ENCODE data around the gene LEKR1. TPM values are rescaled to one million over a fixed set of nuclear protein-coding genes. Genes with fewer than 3 reads are reported as not detected.

The LEKR1 gene
- total and polyA plus RNA-seq, 2 experiments from 2014 or later: 0.77 to 0.91 TPM

DNA sequence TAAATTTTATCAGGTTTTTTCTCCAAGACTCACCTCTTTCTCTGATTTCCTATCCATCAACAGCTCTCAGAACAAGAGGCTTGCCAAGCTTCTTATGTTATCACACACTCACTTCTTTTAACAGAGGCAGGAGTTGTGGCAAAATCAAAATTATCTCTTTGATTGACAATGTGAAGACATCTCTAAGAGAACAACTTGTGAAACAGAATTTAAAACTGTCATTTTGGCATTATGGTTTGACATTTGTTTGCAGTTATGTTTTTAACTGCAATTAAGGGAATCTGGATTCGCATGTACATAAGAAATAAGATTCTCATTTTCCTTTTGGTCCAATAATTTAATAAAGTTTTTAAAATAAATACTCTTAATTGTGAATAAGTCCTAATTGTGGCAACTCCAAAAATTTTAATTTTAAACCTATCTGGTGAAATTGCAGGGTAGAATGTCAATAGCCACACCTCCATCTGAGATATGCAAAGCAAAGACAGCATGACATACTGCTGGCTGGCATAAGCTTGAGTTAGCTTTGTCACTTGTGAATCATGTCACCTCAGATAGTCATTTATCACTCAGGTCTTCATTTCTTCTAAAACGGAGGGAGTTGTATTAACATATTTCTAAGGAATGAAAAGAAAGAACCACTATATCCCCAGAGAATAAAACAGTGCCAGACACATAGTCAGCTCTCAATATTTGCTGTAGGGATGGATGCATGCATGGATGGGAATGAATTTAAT lies 175.2 kb downstream of the LEKR1 start:
- H3K36me3 ChIP-seq: no peaks in the 10 kb centered on the region
- TF ChIP-seq, protein P1, sequence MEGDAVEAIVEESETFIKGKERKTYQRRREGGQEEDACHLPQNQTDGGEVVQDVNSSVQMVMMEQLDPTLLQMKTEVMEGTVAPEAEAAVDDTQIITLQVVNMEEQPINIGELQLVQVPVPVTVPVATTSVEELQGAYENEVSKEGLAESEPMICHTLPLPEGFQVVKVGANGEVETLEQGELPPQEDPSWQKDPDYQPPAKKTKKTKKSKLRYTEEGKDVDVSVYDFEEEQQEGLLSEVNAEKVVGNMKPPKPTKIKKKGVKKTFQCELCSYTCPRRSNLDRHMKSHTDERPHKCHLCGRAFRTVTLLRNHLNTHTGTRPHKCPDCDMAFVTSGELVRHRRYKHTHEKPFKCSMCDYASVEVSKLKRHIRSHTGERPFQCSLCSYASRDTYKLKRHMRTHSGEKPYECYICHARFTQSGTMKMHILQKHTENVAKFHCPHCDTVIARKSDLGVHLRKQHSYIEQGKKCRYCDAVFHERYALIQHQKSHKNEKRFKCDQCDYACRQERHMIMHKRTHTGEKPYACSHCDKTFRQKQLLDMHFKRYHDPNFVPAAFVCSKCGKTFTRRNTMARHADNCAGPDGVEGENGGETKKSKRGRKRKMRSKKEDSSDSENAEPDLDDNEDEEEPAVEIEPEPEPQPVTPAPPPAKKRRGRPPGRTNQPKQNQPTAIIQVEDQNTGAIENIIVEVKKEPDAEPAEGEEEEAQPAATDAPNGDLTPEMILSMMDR (IDR thresholded peaks at IDR 0.05; ENCODE audit: low read depth, low read length): no peak
- peaks cover 5% of the 10 kb centered on the region for H3K4me1 ChIP-seq (ENCODE audit: low read depth)
- peaks cover 19% of the 10 kb centered on the region for H3K27me3 ChIP-seq
- peak in 1 of 2 donors; percentile 22 for DNase-seq (ENCODE audit: low read depth in 1 of 2, low spot score in 1 of 2)
- no peak overlapping the region for H3K4me3 ChIP-seq
- no peaks in the 10 kb centered on the region for H3K9me3 ChIP-seq (ENCODE audit: low read depth)
- no peak overlapping the region for H3K27ac ChIP-seq

DNA sequence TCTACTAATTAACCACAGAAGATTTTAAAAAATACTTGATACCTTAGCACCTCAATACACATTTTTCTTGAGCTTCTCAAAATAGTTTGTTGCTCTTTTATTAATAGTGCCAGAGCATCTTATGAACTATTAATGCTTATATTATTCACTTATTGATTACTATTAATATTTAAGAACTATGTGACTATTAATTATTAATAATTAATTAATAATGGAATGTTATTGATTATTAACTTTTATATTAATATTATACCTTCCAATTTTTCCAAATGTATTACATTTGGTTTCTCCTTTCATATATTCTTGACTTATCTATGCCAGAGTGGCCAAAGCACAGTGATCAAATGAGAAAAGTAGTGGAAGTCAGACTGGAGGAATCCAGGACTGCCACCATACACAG lies 195.5 kb downstream of the LEKR1 start:
- TF ChIP-seq, protein P1 (IDR thresholded peaks at IDR 0.05; ENCODE audit: low read depth, low read length): no peak
- Histone ChIP-seq H3K27ac (no peak overlapping the region), H3K4me1 (ENCODE audit: low read depth) (peaks cover 8% of the 10 kb centered on the region), H3K27me3 (peaks cover 7% of the 10 kb centered on the region), H3K4me3 (no peak overlapping the region), H3K9me3 (ENCODE audit: low read depth) (no peaks in the 10 kb centered on the region), H3K36me3 (no peaks in the 10 kb centered on the region)
- DNase-seq (ENCODE audit: low read depth in 1 of 2, low spot score in 1 of 2): no peak

DNA sequence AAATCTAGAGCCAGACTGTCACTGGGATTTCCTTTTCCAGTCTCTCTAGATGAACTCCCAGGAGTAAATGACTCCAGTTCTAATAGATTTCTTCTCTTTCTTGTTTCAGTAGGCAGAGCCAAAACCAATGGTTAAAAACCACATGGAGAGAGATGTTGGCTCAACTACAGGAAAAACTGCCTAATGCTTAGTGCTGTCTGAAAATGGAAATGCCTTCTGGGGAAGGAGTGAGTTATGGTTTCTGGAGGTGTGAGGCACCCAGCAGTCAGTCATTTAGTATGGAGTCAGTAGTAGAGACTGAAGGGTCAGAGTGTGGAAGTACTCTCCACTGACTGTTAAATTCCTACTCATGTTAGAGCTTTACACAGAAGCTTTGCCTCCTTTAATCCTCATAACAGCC lies 197.1 kb downstream of the LEKR1 start:
- no peak for DNase-seq (ENCODE audit: low read depth in 1 of 2, low spot score in 1 of 2)
- Histone ChIP-seq H3K4me3 (no peak overlapping the region), H3K4me1 (ENCODE audit: low read depth) (peaks cover 8% of the 10 kb centered on the region), H3K27me3 (peaks cover 7% of the 10 kb centered on the region), H3K9me3 (ENCODE audit: low read depth) (no peaks in the 10 kb centered on the region), H3K36me3 (no peaks in the 10 kb centered on the region), H3K27ac (no peak overlapping the region)
- TF ChIP-seq, protein P1 (IDR thresholded peaks at IDR 0.05; ENCODE audit: low read depth, low read length): no peak

DNA sequence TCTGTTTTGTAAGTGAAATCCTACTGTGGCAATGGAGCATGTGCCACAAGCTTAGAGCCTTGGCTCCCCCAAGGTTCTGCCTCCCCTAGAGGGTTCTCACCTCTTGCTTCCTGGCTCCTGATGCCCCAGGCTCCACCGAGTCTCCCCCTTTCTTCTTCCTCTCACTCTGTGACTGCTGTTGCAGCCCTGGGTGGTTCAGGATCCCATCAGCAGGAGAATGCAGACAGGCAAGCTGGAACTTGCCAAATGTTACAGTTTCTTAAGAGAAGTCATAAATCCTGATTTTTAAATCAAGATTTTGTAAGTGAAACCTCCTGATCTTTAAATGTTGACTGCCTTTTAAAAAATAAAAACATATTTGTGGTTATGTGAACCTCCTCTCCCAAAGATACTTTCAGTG lies 199.9 kb downstream of the LEKR1 start:
- Histone ChIP-seq H3K27me3 (peaks cover 7% of the 10 kb centered on the region), H3K9me3 (ENCODE audit: low read depth) (no peaks in the 10 kb centered on the region), H3K4me3 (no peak overlapping the region), H3K4me1 (ENCODE audit: low read depth) (no peaks in the 10 kb centered on the region), H3K27ac (no peak overlapping the region), H3K36me3 (no peaks in the 10 kb centered on the region)
- TF ChIP-seq, protein P1 (IDR thresholded peaks at IDR 0.05; ENCODE audit: low read depth, low read length): no peak
- DNase-seq (ENCODE audit: low read depth in 1 of 2, low spot score in 1 of 2): no peak

DNA sequence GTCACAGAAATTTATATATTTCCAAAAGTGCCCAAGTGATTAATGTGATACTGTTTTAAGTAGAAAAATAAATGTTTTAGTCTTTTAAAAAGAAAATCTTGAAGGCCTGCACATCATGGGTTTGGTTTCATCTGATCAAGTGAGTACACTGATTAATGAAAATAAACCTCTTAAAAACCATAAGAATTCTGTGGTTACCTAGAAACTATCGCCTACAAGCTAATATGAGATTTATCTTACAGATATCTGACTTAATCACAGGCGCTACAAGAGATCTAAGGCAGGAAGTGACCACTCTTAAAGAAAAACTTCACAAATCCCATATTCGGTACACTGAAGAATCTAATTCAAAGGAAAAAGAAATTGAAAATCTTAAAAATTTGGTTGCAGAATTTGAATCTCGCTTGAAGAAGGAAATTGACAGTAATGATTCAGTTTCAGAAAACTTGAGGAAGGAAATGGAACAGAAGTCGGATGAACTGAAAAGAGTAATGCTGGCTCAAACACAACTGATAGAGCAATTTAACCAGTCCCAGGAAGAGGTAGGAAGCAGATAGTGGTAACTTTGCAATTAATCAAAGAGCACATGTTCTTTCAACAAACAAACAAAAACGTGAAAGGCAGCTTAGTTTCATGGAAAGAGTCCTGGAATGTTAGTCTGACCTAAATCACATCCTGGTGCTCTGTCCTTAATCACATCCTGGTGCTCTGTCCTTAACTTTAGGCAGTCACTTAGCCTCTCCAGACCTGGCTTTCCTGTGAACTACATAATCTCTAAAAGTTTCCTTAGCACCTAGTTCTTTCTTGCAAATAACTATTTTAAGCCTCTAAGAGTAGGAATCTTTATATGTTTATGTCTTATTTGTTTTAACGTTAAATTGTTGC lies 201.9 kb downstream of the LEKR1 start:
- Histone ChIP-seq H3K4me3 (no peak overlapping the region), H3K36me3 (no peaks in the 10 kb centered on the region), H3K27me3 (peaks cover 5% of the 10 kb centered on the region), H3K27ac (no peak overlapping the region), H3K9me3 (ENCODE audit: low read depth) (no peaks in the 10 kb centered on the region), H3K4me1 (ENCODE audit: low read depth) (no peaks in the 10 kb centered on the region)
- TF ChIP-seq, protein P1 (IDR thresholded peaks at IDR 0.05; ENCODE audit: low read depth, low read length): no peak
- DNase-seq (ENCODE audit: low read depth in 1 of 2, low spot score in 1 of 2): no peak

Data from cardiac muscle cell (in vitro differentiated cells and primary cell).